ENCODE data around the gene UGT2A2.
"Not testable (repeated sequence)": the region's sequence is repeated elsewhere in the genome, so short reads cannot be mapped to it uniquely, and the experiment has no call there.

Gene UGT2A2

GRCh38 chr4:69639542-69639941 lies at the start of gene UGT2A2:
TSS of gene UGT2A2 (minus strand) at chr4:69639642. CDS start at chr4:69639640, 2 bp downstream.
- no peak for DNase-seq

- DNase-seq: no peak
These were observed 45.4 kb upstream of the UGT2A2 start for GRCh38 chr4:69684804-69685203.

GRCh38 chr4:69668680-69669079 lies 29.2 kb upstream of the UGT2A2 start:
- DNase-seq: no peak

- not testable (repeated sequence) for DNase-seq
These were observed 24.6 kb upstream of the UGT2A2 start for GRCh38 chr4:69664009-69664408.

- not testable (repeated sequence) for DNase-seq
These were observed 21.8 kb upstream of the UGT2A2 start for GRCh38 chr4:69661130-69661803.

- DNase-seq: no peak
These were observed 18.7 kb upstream of the UGT2A2 start for GRCh38 chr4:69658133-69658532.

GRCh38 chr4:69656653-69657158 lies 17.3 kb upstream of the UGT2A2 start:
- no peak for DNase-seq

GRCh38 chr4:69653147-69653546 lies 13.7 kb upstream of the UGT2A2 start, which contains the start of gene UGT2A1:
TSS of gene UGT2A1 (minus strand) at chr4:69653247. CDS start at chr4:69647644, 5,603 bp downstream.
- no peak for DNase-seq

- no peak for DNase-seq
These were observed 11.4 kb upstream of the UGT2A2 start for GRCh38 chr4:69650872-69651271.

- DNase-seq: no peak
These were observed 10.2 kb upstream of the UGT2A2 start for GRCh38 chr4:69649629-69650028.

- no peak for DNase-seq
These were observed 9.8 kb upstream of the UGT2A2 start for GRCh38 chr4:69649207-69649606.

GRCh38 chr4:69642961-69643360 lies 3.5 kb upstream of the UGT2A2 start:
- DNase-seq: no peak

GRCh38 chr4:69640289-69640688 lies 847 bp upstream of the UGT2A2 start:
- DNase-seq: no peak

GRCh38 chr4:69617083-69617694 lies 22.3 kb downstream of the UGT2A2 start:
- no peak for DNase-seq

GRCh38 chr4:69610484-69610883 lies 29.0 kb downstream of the UGT2A2 start:
- no peak for DNase-seq

- DNase-seq: no peak
These were observed 38.4 kb downstream of the UGT2A2 start for GRCh38 chr4:69601065-69601464.

- no peak for DNase-seq
These were observed 39.4 kb downstream of the UGT2A2 start for GRCh38 chr4:69600013-69600412.

- no peak for DNase-seq
These were observed 45.1 kb downstream of the UGT2A2 start for GRCh38 chr4:69594382-69594781.

GRCh38 chr4:69591364-69591763 lies 48.1 kb downstream of the UGT2A2 start:
- no peak for DNase-seq

GRCh38 chr4:69589884-69590283 lies 49.6 kb downstream of the UGT2A2 start:
- DNase-seq: no peak

- DNase-seq: no peak
These were observed 55.3 kb downstream of the UGT2A2 start for GRCh38 chr4:69584135-69584534.

- DNase-seq: no peak
These were observed 55.9 kb downstream of the UGT2A2 start for GRCh38 chr4:69583543-69583942.

GRCh38 chr4:69577245-69577644 lies 62.2 kb downstream of the UGT2A2 start:
- DNase-seq: no peak

GRCh38 chr4:69576251-69576877 lies 63.1 kb downstream of the UGT2A2 start:
- no peak for DNase-seq
